Gastrocnemius medialis (tissue), 4 donors: Measurements from ENCODE around the gene MTA1. TPM values are rescaled to one million over a fixed set of nuclear protein-coding genes. Genes with fewer than 3 reads are reported as not detected.

Experiments used
- ATAC-seq, 2 donors: fragments of 150-250 bp; one replicate each; pipeline ENCODE4 v1.9.1; 2016
- DNase-seq, 2 donors: peaks; one replicate each; pipeline ENCODE4 v3.0.0-alpha.2; 2019
- H3K27ac ChIP-seq, 4 donors: fragments of 200-600 bp; sonication (generic); 1 replicate in 1 of 4; 2 replicates in 3 of 4; pipeline ENCODE4 v1.5.1; 2016 to 2018; ENCODE audit warnings: mild to moderate bottlenecking in 2 of 4, moderate library complexity in 1 of 4
- H3K27me3 ChIP-seq, 3 donors: fragments of 200-600 bp; sonication (generic) in 2 of 3; 1 replicate in 1 of 3; 2 replicates in 2 of 3; pipeline versions ENCODE4 v1.5.1 to v1.6.0; 2016 to 2019; ENCODE audit warnings: mild to moderate bottlenecking in 1 of 3, moderate library complexity in 1 of 3
- H3K36me3 ChIP-seq, 2 donors: fragments of 200-600 bp; sonication (generic) in 1 of 2; one replicate each; pipeline ENCODE4 v1.5.1; 2017 to 2018
- H3K4me1 ChIP-seq, 2 donors: fragments of 200-600 bp; sonication (generic) in 1 of 2; one replicate each; pipeline ENCODE4 v1.5.1; 2016 to 2017; ENCODE audit warnings: mild to moderate bottlenecking in 2 of 2
- H3K4me3 ChIP-seq, 4 donors: fragments of 200-600 bp; sonication (generic) in 3 of 4; 1 replicate in 1 of 4; 2 replicates in 3 of 4; pipeline ENCODE4 v1.5.1; 2016 to 2019; ENCODE audit warnings: mild to moderate bottlenecking in 2 of 4
- H3K9me3 ChIP-seq, 3 donors: fragments of 200-600 bp; sonication (generic) in 2 of 3; 1 replicate in 1 of 3; 2 replicates in 2 of 3; pipeline ENCODE4 v1.5.1; 2016 to 2019
- CTCF ChIP-seq, 5 experiments: fragments of 450-650 bp in 3 of 5; fragments of 200-600 bp in 2 of 5; sonication (generic) in 2 of 5; IDR thresholded peaks in 4 of 5; conservative IDR thresholded peaks in 1 of 5; 1 replicate in 4 of 5; 2 replicates in 1 of 5; pipeline ENCODE4 v1.5.1; 2016 to 2019; ENCODE audit warnings: antibody characterized with exemption in 5 of 5, mild to moderate bottlenecking in 3 of 5, moderate library complexity in 3 of 5
- POLR2A ChIP-seq, 2 donors: fragments of 450-650 bp; IDR thresholded peaks; one replicate each; pipeline ENCODE4 v1.6.1; 2017; ENCODE audit warnings: antibody characterized with exemption in 2 of 2, mild to moderate bottlenecking in 2 of 2, moderate library complexity in 2 of 2
- in situ Hi-C, 4 donors: fragments of 200-750 bp; cut with MboI; loops; one replicate each; pipeline versions ENCODE4 v1.15.0 to v1.8.0; 2017; ENCODE audit warnings: low sequenced_read_pairs in 4 of 4
- intact Hi-C: fragments of 100-400 bp; cut with DNase I; formaldehyde crosslinking; loops from one replicate; pipeline ENCODE4 v1.15.1; 2023; ENCODE audit warnings: low total_unique reads
- total RNA-seq, 4 donors: library from RNA; depleted of rRNA; stranded (reverse); fragments of >200 nt; gene quantifications; one replicate each; pipeline versions ENCODE4 v1.1.0 to v1.2.3, GENCODE V29; 2016

Gene MTA1
- total RNA-seq, 4 donors from 2014 or later: 18.2 to 30.8 (median 28.2) TPM

GRCh38 chr14:105377555-105378182 is 42.0 kb upstream of the MTA1 start:
- Histone ChIP-seq H3K4me1 (no peaks in the 10 kb centered on the region), H3K9me3 (no peaks in the 10 kb centered on the region), H3K4me3 (no peak overlapping the region), H3K27ac (no peak overlapping the region), H3K36me3 (peaks cover 0 to 18% of the 10 kb centered on the region in 2 donors), H3K27me3 (no peaks in the 10 kb centered on the region)
- in situ Hi-C loops (no loop called here), intact Hi-C loops (no loop called here)
- no peak for ATAC-seq
- TF ChIP-seq CTCF (IDR thresholded peaks at IDR 0.05 in 4 of 5, conservative IDR thresholded peaks at IDR 0.05 in 1 of 5): no peak
- TF ChIP-seq POLR2A (IDR thresholded peaks at IDR 0.05): no peak
- no peak for DNase-seq

- Histone ChIP-seq H3K27me3 (no peaks in the 10 kb centered on the region), H3K4me1 (no peaks in the 10 kb centered on the region), H3K9me3 (no peaks in the 10 kb centered on the region), H3K27ac (no peak overlapping the region), H3K36me3 (peaks cover 0 to 22% of the 10 kb centered on the region in 2 donors), H3K4me3 (no peak overlapping the region)
- TF ChIP-seq CTCF (IDR thresholded peaks at IDR 0.05 in 4 of 5, conservative IDR thresholded peaks at IDR 0.05 in 1 of 5): no peak
- no peak for TF ChIP-seq POLR2A (IDR thresholded peaks at IDR 0.05)
- no peak for DNase-seq
- intact Hi-C loops (no loop called here), in situ Hi-C loops (no loop called here)
- no peak for ATAC-seq
Observed at GRCh38 chr14:105378199-105378598, 41.4 kb upstream of the MTA1 start.

GRCh38 chr14:105378873-105379685 is 40.5 kb upstream of the MTA1 start:
- DNase-seq: no peak
- Histone ChIP-seq H3K27me3 (no peaks in the 10 kb centered on the region), H3K36me3 (peaks cover 0 to 31% of the 10 kb centered on the region in 2 donors), H3K9me3 (no peaks in the 10 kb centered on the region), H3K4me3 (no peak overlapping the region), H3K4me1 (no peaks in the 10 kb centered on the region), H3K27ac (no peak overlapping the region)
- no peak for TF ChIP-seq CTCF (IDR thresholded peaks at IDR 0.05 in 4 of 5, conservative IDR thresholded peaks at IDR 0.05 in 1 of 5)
- no peak for TF ChIP-seq POLR2A (IDR thresholded peaks at IDR 0.05)
- in situ Hi-C loops (no loop called here), intact Hi-C loops (no loop called here)
- no peak for ATAC-seq

GRCh38 chr14:105379946-105380345 is 39.7 kb upstream of the MTA1 start:
- Histone ChIP-seq H3K4me1 (no peaks in the 10 kb centered on the region), H3K36me3 (peaks cover 0 to 39% of the 10 kb centered on the region in 2 donors), H3K9me3 (no peaks in the 10 kb centered on the region), H3K27ac (no peak overlapping the region), H3K4me3 (no peak overlapping the region), H3K27me3 (no peaks in the 10 kb centered on the region)
- DNase-seq: no peak
- no peak for TF ChIP-seq POLR2A (IDR thresholded peaks at IDR 0.05)
- TF ChIP-seq CTCF (IDR thresholded peaks at IDR 0.05 in 4 of 5, conservative IDR thresholded peaks at IDR 0.05 in 1 of 5): no peak
- in situ Hi-C loops: no loop called here
- no peak for ATAC-seq
- intact Hi-C loops: no loop called here
